ENCODE data around the gene NAP1L1. TPM values are rescaled to one million over a fixed set of nuclear protein-coding genes. Genes with fewer than 3 reads are reported as not detected.

The NAP1L1 gene
- total RNA-seq, 4 donors from 2014 or later, result 193 to 341 (median 213) TPM

GRCh38 chr12:76096079-76096646 lies 11.7 kb upstream of the NAP1L1 start:
- TF ChIP-seq POLR2A (IDR thresholded peaks at IDR 0.05), result no peak
- no peak for TF ChIP-seq CTCF (IDR thresholded peaks at IDR 0.05)
- H3K36me3 ChIP-seq, result no peaks in the 10 kb centered on the region
- no peak overlapping the region for H3K4me3 ChIP-seq (replicated peaks in 1 of 3)
- intact Hi-C loops (cut with DNase I), result no loop called here
- H3K9me3 ChIP-seq, result no peaks in the 10 kb centered on the region
- DNase-seq, result no peak
- H3K4me1 ChIP-seq, result no peaks in the 10 kb centered on the region
- H3K27ac ChIP-seq, result no peak overlapping the region
- WGBS, 2 donors, result 74 to 85% methylated on average over 3 of the region's 3 CpGs
- H3K27me3 ChIP-seq, result no peaks in the 10 kb centered on the region

- Histone ChIP-seq H3K36me3 (no peaks in the 10 kb centered on the region), H3K27ac (no peak overlapping the region), H3K4me1 (no peaks in the 10 kb centered on the region), H3K4me3 (replicated peaks in 1 of 3) (no peak overlapping the region), H3K9me3 (no peaks in the 10 kb centered on the region), H3K27me3 (no peaks in the 10 kb centered on the region)
- DNase-seq, result no peak
- TF ChIP-seq CTCF (IDR thresholded peaks at IDR 0.05) (no peak), POLR2A (IDR thresholded peaks at IDR 0.05) (no peak)
- 94 to 97% methylated on average over 3 of the region's 3 CpGs for WGBS, 2 donors
- intact Hi-C loops (cut with DNase I), result no loop called here
These were observed 10.3 kb upstream of the NAP1L1 start for GRCh38 chr12:76094754-76095153.

- no peak for DNase-seq
- no peaks in the 10 kb centered on the region for H3K9me3 ChIP-seq
- H3K4me3 ChIP-seq (replicated peaks in 1 of 3), result no peak overlapping the region
- intact Hi-C loops (cut with DNase I), result no loop called here
- WGBS, 2 donors, result 54 to 70% methylated on average over 2 of the region's 2 CpGs
- H3K4me1 ChIP-seq, result no peaks in the 10 kb centered on the region
- H3K27ac ChIP-seq, result no peak overlapping the region
- TF ChIP-seq POLR2A (IDR thresholded peaks at IDR 0.05), result no peak
- no peak for TF ChIP-seq CTCF (IDR thresholded peaks at IDR 0.05)
- no peaks in the 10 kb centered on the region for H3K27me3 ChIP-seq
- H3K36me3 ChIP-seq, result no peaks in the 10 kb centered on the region
These were observed 6.8 kb upstream of the NAP1L1 start for GRCh38 chr12:76091246-76091754.

- Histone ChIP-seq H3K4me1 (peaks cover 13 to 21% of the 10 kb centered on the region in 2 donors), H3K36me3 (no peaks in the 10 kb centered on the region), H3K4me3 (replicated peaks in 1 of 3) (no peak overlapping the region), H3K27me3 (no peaks in the 10 kb centered on the region), H3K9me3 (no peaks in the 10 kb centered on the region), H3K27ac (peak overlapping the region in 2 of 3 donors; percentile 99)
- TF ChIP-seq POLR2A (IDR thresholded peaks at IDR 0.05), result no peak
- no peak for DNase-seq
- intact Hi-C loops (cut with DNase I), result no loop called here
- 45 to 48% methylated on average over 5 of the region's 5 CpGs for WGBS, 2 donors
These were observed 1.0 kb upstream of the NAP1L1 start for GRCh38 chr12:76085520-76085868.

- Histone ChIP-seq H3K27me3 (no peaks in the 10 kb centered on the region), H3K4me3 (replicated peaks in 1 of 3) (peak overlapping the region; percentile 10 to 88 (median 85)), H3K36me3 (no peaks in the 10 kb centered on the region), H3K27ac (peak overlapping the region; percentile 98 to 99 (median 99)), H3K4me1 (peaks cover 13 to 21% of the 10 kb centered on the region in 2 donors), H3K9me3 (no peaks in the 10 kb centered on the region)
- intact Hi-C loops (cut with DNase I), result no loop called here
- WGBS, 2 donors, result 3 to 4% methylated on average over 37 to 42 of the region's 44 CpGs
- peak; percentile 84 to 86 for DNase-seq
- no peak for TF ChIP-seq POLR2A (IDR thresholded peaks at IDR 0.05)
- TF ChIP-seq CTCF (IDR thresholded peaks at IDR 0.05), result no peak
These were observed 506 bp upstream of the NAP1L1 start for GRCh38 chr12:76084863-76085519.

All from thyroid gland (tissue), 4 donors.